ENCODE data around the gene PROKR2.

The PROKR2 gene

DNA sequence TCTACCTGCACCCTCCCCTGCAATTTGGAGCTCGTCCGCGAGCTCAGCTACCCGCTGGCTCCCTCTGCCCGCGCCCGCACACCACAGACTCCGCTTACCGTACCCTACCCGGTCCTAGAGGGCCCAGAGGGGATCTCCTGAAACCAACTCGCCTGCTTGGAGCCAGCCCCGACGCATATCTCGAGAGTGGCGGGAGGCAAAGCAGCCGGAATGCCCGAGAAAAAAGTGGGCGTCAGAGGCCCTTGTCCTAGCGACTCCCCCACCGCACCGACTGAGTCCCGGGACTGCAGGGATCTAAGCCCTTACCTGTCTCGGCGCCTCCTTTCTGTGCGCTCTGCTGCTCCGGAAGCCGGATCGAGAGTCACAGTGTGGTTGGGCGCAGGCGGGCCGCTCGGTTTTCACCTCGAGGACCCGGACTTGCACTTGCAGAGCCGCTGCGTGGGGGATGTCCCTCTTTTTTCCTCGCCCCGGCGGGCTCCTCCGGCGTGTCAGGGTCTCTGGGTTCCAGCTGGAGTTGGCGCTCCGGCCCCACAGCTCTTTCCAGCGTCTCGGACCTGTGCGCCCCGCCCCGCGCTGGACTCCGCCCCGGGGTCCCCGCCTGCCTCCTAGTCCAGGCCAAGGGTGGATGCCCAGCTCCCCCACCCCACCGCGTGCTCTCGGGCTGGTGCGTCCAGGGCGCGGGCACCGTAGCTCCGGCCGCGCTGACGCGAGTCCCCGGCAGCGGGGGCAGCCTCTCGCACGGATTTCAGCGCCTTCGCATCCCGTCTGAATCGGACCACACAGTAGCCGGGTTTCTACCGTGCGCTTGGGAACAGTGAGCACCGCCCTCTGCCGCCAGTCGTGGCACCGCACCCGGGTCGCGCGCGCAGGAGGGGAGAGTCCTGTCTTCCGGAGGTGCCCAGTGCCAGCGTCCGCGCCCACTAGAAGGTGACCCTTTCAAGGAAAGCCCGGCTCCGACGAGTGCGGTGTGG lies at the start of gene PROKR2:
Gene PROKR2 (minus strand): TSS at position 767 of the 971 bp plus-strand sequence. CDS start 2,585 bp downstream, outside the sequence.
- no peak for DNase-seq (ENCODE audit: low read depth)

DNA sequence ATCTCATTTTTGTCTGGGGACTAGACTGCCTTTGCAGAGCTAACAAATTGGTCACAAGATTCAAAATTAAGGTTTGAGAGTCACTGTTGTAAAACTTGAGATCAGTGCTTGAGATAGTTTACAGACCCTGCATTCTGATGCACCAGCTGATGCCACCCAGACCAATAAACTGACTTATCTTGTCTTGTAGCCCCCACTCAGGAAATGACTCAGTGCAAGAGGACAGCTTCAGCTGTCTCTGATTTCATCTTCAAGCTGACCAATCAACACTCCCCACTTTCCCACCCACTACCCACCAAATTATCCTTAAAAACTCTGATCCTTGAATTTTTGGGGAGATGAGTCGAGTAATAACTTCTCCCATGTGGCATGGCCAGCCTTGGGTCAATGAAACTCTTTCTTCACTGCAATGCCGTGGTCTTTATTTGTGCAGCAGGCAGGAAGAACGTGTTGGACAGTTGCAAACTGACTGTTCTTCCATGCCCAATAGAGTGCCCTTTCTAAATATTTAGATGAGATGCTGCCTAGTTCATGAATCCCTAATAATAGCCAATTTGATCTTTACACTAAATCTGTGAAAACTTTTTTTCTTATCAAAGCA lies 48.3 kb upstream of the PROKR2 start:
- no peak for DNase-seq (ENCODE audit: low read depth)

DNA sequence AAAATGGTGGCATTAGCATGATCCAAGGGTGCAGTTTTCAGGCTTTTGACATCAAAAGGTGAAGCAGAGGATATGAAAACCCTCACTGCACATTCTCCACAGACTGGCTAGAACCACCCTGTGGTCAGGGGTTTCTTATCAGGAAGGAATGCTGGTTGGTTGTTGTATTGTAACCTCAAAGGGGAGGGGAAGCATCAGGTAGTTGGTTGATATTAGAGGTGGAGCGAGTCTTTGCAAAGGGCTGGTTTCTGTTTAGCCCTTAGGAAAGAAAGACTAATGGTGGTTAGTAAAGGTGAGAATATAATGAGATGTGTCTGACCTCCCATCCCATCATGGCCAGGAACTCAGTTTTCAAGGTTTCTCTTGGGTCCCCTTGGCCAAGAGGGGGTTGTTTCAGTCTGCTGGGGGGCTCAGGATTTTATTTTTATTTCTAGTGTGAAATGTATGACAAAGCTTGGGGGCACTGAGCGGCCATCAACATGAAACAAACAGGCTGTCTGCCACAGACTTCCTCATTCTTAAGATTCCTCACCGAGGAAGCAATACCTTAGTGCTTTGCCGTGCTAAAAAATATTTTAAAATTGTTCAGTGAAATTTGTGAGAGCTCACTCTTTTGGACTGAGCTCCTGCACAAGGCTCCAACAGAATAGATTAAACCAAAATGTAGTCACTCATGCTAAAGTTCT lies 47.5 kb upstream of the PROKR2 start:
- DNase-seq (ENCODE audit: low read depth), result no peak

DNA sequence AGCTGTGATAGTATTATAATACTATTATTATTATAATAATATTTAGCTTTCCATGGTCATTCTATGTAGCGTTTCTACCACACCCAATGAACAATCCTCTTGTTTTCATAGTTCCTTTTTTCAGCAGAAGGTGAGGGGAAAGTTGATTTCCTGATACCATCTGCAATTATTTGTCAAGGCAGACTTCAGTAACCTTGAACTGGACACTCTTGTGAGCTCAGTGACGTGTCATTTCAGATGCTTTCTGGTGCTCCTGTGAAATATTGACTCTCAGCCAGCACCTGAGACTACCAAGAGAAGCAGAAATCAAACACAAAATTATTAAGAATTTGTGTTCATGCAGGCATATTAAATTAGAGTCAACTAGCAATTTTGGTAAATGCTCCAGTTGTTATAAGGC lies 46.0 kb upstream of the PROKR2 start:
- DNase-seq (ENCODE audit: low read depth), result no peak

DNA sequence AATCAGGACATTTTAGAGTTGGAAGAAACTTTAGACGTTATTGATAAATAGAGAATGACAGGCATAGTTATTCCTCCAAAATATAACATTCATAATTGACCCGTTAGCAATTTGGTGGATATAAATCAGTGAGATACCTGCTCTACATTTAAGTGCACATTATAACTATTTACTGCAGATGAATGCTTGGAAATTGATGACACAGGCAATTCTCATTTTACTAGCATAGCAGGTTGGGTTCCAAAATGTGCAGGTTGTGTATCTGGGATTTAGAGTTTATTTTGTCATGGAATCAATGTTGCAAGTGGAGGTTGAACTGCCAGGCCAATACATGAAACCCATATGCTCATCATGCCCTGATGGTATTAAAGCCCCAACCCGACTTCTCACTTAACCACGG lies 44.4 kb upstream of the PROKR2 start:
- no peak for DNase-seq (ENCODE audit: low read depth)

DNA sequence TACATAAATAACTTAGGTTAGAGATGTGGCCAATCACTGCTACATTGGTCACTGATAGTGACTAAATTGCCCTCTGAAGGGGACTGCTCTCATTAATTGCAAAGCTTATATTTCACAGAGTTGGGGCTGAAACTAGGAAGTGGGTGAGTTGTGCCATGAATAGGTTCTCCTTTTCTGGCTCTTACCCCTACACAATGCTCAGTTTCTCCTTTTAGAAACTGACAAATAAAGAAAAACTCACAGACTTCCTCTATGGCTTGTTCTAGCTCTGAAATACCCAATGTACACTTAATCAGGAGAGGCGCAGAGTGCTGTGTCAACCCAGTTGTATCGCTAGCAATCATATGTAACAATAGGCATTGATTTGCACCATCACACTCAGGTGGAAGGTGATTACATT lies 41.2 kb upstream of the PROKR2 start:
- DNase-seq (ENCODE audit: low read depth), result no peak

DNA sequence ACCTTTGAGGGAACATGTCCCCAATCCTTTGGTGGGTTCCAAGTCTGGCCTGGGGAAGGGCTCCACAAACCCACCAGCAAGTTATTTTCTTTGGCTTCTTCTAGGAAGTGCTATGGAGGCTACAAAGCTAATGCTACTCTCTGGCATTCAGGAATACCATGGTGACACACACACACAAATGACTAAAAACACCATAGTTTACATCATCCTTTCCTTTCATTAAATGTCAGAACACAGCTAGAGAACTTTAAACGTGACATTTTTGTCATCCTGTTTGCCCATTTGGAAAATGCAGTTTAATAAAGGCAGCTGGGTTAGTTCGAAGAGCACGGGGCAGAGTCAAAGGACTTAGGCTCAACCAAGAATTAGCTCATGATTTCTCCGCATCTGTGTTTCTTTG lies 40.2 kb upstream of the PROKR2 start:
- DNase-seq (ENCODE audit: low read depth), result no peak

DNA sequence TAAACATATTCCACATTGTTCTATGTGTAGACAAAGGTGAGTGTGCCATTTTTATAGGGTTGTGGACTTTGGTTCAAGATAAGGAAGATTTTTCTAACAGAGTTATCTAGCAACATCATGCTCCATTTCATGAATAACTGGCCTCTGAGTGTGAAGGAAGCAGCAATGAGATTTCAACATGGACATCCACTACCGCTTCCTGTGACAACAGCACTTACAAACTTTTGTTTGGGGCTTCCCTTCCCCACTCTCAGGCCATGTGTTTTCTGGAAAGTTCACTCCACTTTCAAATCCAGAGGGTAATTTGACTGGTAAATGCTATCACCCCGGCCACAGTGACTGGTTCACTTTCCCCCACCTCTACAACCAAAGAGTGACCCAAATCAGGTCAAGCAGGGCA lies 38.1 kb upstream of the PROKR2 start:
- no peak for DNase-seq (ENCODE audit: low read depth)

DNA sequence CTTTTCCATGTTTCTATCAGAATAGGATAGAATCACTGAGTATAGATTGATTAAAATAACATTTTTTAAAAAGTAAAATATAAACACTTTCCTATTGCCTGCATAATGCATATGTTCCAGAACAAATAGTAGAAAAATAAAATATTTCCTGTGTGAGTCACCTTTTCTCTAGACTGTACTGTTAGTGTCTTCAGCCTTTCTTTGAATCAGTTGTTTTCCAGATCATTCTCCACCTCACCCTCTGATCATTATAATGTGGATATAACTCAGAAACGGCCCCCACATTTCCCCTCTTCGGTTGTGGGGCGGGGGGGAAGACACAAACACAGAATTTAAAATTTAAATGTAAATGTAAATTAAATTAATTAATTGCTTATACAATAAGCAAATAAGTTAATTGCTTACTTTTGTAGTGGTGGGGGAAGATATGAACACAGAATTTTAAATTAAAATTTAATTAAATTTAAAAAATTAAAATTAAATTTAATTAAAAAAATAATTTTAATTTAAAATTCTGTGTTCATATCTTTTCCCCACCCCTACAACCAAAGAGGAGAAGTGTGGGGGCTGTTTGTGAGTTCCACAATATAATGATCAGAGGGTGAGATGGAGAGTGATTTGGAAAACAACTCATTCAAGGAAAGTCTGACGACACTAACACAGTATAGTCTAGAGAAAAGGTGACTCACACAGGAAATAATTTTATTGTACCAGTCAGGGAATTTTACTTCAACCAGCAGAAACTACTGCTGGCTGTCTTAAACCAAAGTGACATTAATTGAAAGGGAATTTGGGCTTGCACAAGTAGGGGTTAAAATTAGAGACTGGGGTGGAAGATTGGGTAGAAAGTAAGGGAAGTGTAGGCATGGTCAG lies 37.1 kb upstream of the PROKR2 start:
- no peak for DNase-seq (ENCODE audit: low read depth)

DNA sequence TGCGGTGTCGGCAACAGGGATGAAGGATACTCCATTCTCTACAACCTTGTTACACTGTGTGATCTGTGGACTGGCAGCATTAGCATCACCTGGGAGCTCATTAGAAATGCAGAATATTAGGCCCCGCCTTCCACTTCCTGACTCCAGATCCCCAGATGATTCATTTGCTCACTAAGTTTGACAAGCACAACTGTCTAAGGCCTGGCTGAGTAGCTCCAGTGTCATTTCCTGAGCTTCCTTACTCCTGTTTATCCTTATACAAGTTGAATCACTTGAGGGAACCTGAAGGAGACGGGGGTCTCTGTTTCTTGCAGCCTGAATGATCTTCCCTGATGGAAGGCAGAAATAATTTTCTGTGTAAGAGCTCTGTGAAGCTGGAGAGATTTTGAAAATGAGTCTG lies 32.7 kb upstream of the PROKR2 start:
- no peak for DNase-seq (ENCODE audit: low read depth)

DNA sequence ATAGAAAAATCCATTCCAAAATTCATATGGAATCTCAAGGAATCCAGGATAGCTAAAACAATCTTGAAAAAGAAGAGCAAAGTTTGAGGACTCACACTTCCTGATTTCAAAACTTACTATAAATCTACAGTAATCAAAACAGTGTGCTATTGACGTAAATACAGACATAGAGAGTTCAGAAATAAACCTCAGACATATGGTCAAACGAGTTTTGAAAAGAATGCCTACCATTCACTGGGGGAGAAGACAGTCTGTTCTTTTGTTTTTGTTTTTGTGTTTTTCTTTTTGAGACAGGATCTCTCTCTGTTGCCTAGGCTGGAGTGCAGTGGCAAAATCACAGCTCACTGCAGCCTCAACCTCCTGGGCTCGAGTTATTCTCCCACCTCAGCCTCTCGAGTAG lies 25.3 kb upstream of the PROKR2 start:
- no peak for DNase-seq (ENCODE audit: low read depth)

DNA sequence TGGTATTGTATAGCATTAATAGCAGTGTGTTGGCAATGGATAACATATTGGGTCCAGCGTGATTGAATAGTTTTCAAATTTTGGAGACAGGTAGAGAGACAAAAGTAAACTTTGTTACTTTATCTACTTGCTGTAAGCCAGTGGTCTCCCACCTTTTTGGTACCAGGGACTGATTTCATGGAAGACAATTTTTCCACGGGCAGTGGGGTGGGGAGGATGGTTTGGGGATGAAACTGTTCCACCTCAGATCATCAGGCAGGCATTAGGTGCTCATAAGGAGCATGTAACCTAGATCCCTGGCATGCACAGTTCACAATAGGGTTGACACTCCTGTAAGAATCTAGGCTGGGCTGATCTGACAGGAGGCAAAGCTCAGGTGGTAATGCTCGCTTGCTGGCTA lies 14.6 kb upstream of the PROKR2 start:
- no peak for DNase-seq (ENCODE audit: low read depth)

DNA sequence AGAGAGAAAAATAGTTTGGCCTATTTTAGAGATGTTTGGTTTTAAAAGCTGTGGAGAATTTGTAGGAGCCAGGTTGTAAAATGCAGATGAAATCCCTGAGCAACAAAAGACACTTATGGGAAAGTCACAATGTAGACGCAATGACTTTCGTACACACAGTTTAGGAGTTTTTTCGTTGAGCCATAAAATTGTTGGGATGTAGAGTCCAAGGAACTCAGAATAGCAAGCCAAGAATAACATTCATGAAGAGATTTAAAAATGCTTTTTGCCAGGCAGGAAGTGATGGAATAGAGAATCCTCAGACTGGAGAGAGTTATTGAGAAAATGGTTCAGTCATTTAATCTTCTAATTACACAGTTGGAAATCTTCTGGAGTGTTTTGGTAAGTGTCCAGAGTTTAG lies 11.5 kb upstream of the PROKR2 start:
- DNase-seq (ENCODE audit: low read depth), result no peak

DNA sequence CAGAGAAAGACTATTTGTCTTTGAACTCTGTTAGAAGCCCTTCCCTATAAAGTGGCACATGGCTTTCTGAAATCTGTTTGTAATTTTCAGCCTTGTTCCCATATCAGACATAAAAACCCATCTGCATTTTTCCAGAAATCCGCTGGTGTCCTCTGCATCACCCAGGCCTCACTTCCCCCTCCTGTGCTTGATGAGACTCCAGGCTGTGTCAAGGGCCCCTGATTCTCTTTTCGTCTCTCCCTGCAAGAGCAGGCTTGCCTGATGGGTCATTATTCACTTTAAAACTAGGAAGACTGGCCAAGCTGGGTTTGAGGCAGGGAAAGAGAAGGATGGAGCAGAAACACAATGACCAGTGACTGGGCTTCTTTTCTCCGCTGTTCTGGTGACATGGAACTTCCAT lies 10.6 kb upstream of the PROKR2 start:
- DNase-seq (ENCODE audit: low read depth), result no peak

DNA sequence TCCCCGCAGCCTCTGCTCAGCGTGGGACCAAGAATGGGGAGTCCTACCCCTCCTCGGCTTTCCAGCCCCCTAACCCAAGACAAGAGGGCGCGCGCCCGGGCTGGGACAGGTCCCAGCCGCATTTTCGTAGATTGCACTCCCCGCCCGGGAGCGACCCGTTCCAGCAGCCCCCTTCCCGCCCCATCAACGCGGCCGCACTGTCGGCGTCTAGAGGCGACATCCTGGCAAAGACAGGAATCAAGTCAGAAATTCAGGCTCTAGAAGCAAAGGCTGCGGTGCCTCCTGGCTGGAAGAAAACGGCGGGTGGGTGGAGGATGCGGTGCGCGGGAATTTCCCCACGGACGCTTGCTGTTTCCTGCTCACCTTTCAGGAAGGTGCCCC lies 957 bp downstream of the PROKR2 start:
- DNase-seq (ENCODE audit: low read depth), result no peak

DNA sequence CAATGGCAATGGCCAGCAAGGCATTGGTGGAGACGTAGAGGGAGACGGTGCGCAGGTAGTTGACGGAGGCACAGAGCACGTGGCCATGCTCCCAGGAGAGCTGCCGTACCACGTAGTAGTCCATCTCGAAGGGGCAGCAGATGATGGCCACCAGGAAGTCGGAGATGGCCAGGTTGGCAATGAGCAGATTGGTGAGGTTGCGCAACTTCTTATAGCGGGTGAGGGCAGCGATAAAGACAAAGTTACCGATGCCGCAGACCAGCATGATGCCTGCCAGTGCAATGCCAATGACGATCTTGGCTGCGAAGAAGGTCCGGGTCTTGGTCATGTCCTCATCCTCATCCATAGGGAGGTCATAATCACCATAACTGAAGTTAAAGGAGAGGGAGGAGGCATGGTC lies 2.8 kb downstream of the PROKR2 start:
- no peak for DNase-seq (ENCODE audit: low read depth)

DNA sequence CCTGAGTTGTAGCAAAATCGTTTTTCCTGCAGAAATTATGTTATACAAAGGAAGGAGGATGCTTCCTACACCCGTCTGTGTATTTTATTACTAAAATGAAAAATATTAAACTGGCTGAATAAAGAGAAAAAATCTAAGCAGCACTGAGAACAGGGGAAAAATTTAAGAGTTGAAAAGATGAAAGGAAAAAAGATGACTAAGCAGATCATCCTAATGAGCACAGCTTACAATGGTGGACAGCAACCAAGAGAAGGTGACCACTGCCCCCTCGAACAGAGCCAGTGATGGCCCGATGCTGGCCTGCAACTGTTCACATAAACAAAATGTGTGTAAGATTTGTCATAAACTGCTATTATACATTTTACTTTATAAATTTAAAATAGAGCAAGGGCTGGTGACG lies 4.2 kb downstream of the PROKR2 start:
- DNase-seq (ENCODE audit: low read depth), result no peak

DNA sequence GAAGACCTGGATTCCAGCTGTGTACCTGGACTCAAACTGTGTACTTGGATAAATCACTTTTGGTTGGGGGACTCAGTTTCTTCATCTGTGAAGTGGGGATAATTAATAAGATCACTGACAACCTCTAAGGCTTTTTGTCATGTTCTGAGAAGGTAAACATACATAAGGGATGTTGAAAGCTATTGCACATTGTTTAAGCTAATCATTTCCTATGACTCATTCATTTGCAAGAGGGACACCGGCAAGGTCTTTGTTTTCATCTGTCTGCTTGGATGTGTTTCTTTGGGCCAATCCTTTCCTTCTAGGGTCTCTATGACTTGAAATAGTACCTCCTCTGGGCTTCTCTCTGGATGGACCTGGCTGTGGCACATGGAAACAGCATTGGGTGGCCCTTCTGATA lies 6.8 kb downstream of the PROKR2 start:
- no peak for DNase-seq (ENCODE audit: low read depth)

DNA sequence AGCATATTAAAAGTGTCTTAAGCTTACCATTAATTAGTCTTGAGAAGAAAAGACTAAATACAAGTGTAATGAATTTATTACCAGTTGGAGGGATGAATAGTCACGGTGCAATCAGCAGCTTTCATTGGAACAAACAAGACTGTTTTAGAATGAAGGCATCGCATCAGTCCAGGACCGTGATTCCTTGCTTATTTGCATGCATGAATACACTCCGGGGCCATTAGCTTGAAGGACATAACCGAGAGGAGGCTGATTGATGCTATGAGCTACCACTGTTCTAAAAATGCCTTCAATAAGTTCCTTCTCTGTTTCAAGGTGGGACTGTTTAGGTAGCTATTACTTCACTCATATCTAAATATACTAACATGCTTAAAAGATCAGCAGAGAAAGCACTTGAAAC lies 17.9 kb downstream of the PROKR2 start:
- no peak for DNase-seq (ENCODE audit: low read depth)

DNA sequence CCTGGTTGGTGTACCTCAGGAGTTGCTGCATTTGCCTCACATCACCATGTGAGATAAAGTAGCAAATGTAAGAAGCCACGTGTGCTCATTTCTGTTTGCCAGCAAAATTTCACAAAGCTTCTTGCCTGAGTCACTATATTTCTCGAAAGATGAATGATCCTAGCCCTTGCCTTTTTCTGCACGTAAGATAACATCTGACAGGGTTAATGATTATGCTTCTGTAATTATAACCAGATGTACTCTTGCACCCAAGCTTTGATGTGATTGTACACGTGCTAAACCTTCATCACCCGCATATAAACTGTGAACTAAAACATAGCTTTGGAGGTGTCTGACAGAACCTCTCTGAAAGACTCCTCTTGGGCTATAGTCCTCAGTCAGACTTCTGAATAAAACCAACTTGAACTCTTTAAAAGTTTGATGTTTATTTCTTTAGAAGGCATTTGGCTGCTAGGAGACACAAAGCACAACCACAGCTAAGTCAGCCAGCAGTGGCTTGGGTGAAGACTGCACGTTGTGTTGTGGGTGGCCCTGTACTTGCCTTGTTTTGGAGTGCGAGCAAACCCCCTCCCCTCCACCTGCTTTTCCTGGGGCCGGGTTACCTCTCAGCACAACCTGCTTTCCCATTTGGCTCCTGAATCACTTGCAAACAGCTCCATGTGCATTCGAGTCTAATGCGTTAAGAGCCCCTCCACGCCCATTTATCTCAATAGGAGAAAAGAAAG lies 19.3 kb downstream of the PROKR2 start:
- DNase-seq (ENCODE audit: low read depth), result no peak

DNA sequence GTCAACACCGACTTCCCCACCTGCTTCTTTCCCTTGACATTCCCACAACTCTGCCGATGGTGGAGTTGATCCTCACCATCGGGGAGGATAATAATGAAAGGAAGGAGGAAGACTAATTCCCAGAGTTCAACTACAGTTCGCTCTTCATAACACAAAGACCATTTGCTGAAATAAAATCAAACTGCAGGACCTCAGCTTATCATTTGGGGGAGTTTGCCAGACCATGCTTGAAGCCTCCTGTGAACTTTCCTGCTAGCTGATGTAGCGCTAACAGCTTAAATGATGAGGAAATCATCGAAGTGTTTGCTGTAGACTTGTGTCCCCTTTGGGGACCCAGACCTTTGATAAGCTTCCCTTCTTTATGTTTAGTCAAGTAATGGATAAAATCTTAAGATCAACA lies 26.2 kb downstream of the PROKR2 start:
- DNase-seq (ENCODE audit: low read depth), result no peak

Data from fibroblast of gingiva (primary cell).